GM19324 (cell line): ENCODE results near the gene FCN2.
A peak's percentile ranks its signal among the peaks of the same experiment; 100 is the strongest.
"Not testable (repeated sequence)": the region's sequence is repeated elsewhere in the genome, so short reads cannot be mapped to it uniquely, and the experiment has no call there.

ENCODE experiments used
- ATAC-seq: cut with Tn5 transposase; IDR thresholded peaks from one replicate; pipeline ENCODE4 v1.9.1; 2021; ENCODE audit warnings: mild to moderate bottlenecking, moderate library complexity; ENCODE audit not compliant: unreplicated experiment, low FRiP score

FCN2 gene

GRCh38 chr9:134846699-134847098 is 33.9 kb upstream of the FCN2 start:
- ATAC-seq: no peak

GRCh38 chr9:134847138-134847537 is 33.5 kb upstream of the FCN2 start:
- ATAC-seq: no peak

GRCh38 chr9:134847752-134848432 is 32.7 kb upstream of the FCN2 start:
- ATAC-seq: no peak

- no peak for ATAC-seq
Measured at GRCh38 chr9:134848504-134848903, 32.1 kb upstream of the FCN2 start.

GRCh38 chr9:134850611-134851010 is 30.0 kb upstream of the FCN2 start:
- ATAC-seq: no peak

GRCh38 chr9:134851020-134851419 is 29.6 kb upstream of the FCN2 start:
- no peak for ATAC-seq

GRCh38 chr9:134852906-134853654 is 27.5 kb upstream of the FCN2 start:
- ATAC-seq: no peak

- ATAC-seq: no peak
Measured at GRCh38 chr9:134853893-134854292, 26.7 kb upstream of the FCN2 start.

- ATAC-seq: no peak
Measured at GRCh38 chr9:134854541-134854981, 26.0 kb upstream of the FCN2 start.

GRCh38 chr9:134855231-134855899 is 25.2 kb upstream of the FCN2 start:
- ATAC-seq: no peak

- ATAC-seq: no peak
Measured at GRCh38 chr9:134855900-134856377, 24.7 kb upstream of the FCN2 start.

GRCh38 chr9:134857451-134857850 is 23.2 kb upstream of the FCN2 start:
- not testable (repeated sequence) for ATAC-seq

- peak; percentile 58 for ATAC-seq
Measured at GRCh38 chr9:134858051-134858841, 22.4 kb upstream of the FCN2 start.

- ATAC-seq: no peak
Measured at GRCh38 chr9:134860510-134860909, 20.1 kb upstream of the FCN2 start.

- no peak for ATAC-seq
Measured at GRCh38 chr9:134861595-134862334, 18.8 kb upstream of the FCN2 start.

- ATAC-seq: no peak
Measured at GRCh38 chr9:134863306-134863902, 17.2 kb upstream of the FCN2 start.

GRCh38 chr9:134863941-134864820 is 16.4 kb upstream of the FCN2 start:
- ATAC-seq: no peak

GRCh38 chr9:134864821-134865190 is 15.8 kb upstream of the FCN2 start:
- ATAC-seq: no peak
